HEK293 (cell line): ENCODE measurements around the gene DBNL.

Experiments
- CTCF ChIP-seq: fragments of 450-650 bp; formaldehyde crosslinking; IDR thresholded peaks from 2 replicates; pipeline ENCODE4 v1.5.1; 2016; ENCODE audit warnings: missing biosample characterization, missing genetic modification characterization
- PBX3 ChIP-seq: sonication (generic); formaldehyde crosslinking; IDR thresholded peaks from 2 replicates; pipeline ENCODE4 v1.8.1; 2022; ENCODE audit warnings: mild to moderate bottlenecking, moderate library complexity, missing genetic modification reagents
- TCF7L2 ChIP-seq: IDR thresholded peaks from 2 replicates; pipeline ENCODE4 v1.6.1; 2011; ENCODE audit warnings: low read depth, mild to moderate bottlenecking, inconsistent platforms, low read length, moderate library complexity, borderline replicate concordance
- ZNF146 ChIP-seq: fragments of 450-650 bp; formaldehyde crosslinking; IDR thresholded peaks from 2 replicates; pipeline ENCODE4 v1.5.1; 2016; ENCODE audit warnings: missing biosample characterization, missing genetic modification characterization
- ZNF221 ChIP-seq: fragments of 450-650 bp; formaldehyde crosslinking; IDR thresholded peaks from 2 replicates; pipeline ENCODE4 v1.5.1; 2017; ENCODE audit warnings: missing biosample characterization, missing genetic modification characterization, borderline replicate concordance
- ZNF561 ChIP-seq: fragments of 450-650 bp; IDR thresholded peaks from 2 replicates; pipeline ENCODE4 v1.5.1; 2018; ENCODE audit warnings: missing biosample characterization, missing genetic modification characterization, borderline replicate concordance
- ZNF639 ChIP-seq: fragments of 450-650 bp; formaldehyde crosslinking; IDR thresholded peaks from 2 replicates; pipeline ENCODE4 v1.5.1; 2016; ENCODE audit warnings: missing biosample characterization, missing genetic modification characterization
- ZNF670 ChIP-seq: fragments of 450-650 bp; formaldehyde crosslinking; IDR thresholded peaks from 2 replicates; pipeline ENCODE4 v1.5.1; 2016; ENCODE audit warnings: missing biosample characterization, missing genetic modification characterization, low read depth
- ZSCAN30 ChIP-seq: fragments of 450-650 bp; IDR thresholded peaks from 2 replicates; pipeline ENCODE4 v1.5.1; 2018; ENCODE audit warnings: missing biosample characterization, mild to moderate bottlenecking, missing genetic modification characterization, moderate library complexity

- no peak for TF ChIP-seq ZSCAN30 (tag by site-specific recombination)
- no peak for TF ChIP-seq CTCF (tag by site-specific recombination)
- no peak for TF ChIP-seq ZNF639
- TF ChIP-seq TCF7L2: no peak
- no peak for TF ChIP-seq ZNF670 (tag by site-specific recombination)
- TF ChIP-seq ZNF221 (tag by site-specific recombination): no peak
- TF ChIP-seq ZNF561 (tag by site-specific recombination): no peak
- no peak for TF ChIP-seq PBX3 (CRISPR knock-in tag)
- no peak for TF ChIP-seq ZNF146
Measured at GRCh38 chr7:44073664-44074348, 29.3 kb downstream of the DBNL start.
